SHP77 treated with DMSO at 0.1 percent for 48 hours (cell line): ENCODE measurements around the gene XKR7.

Experiments
- DNase-seq: peaks from one replicate; lab custom pipeline; 2025; lab: John Stamatoyannopoulos, UW

Gene XKR7

GRCh38 chr20:32045999-32046398 is 78.0 kb downstream of the XKR7 start:
- DNase-seq: no peak

GRCh38 chr20:32050324-32050841 is 82.4 kb downstream of the XKR7 start:
- DNase-seq: no peak

GRCh38 chr20:32050851-32051556 is 83.1 kb downstream of the XKR7 start:
- DNase-seq: no peak

- DNase-seq: no peak
Observed at GRCh38 chr20:32051720-32052089, 83.8 kb downstream of the XKR7 start.

- no peak for DNase-seq
Observed at GRCh38 chr20:32052090-32052777, 84.3 kb downstream of the XKR7 start, which contains the start of gene HCK. Gene HCK, plus strand, starts transcription at chr20:32052242.

- no peak for DNase-seq
Observed at GRCh38 chr20:32052778-32053362, 84.9 kb downstream of the XKR7 start.
